ENCODE results near the gene CACNA1C.

The CACNA1C gene

GRCh38 chr12:2416158-2416557 is 363.4 kb downstream of the CACNA1C start:
- H3K4me3 ChIP-seq (ENCODE audit: low read length), result no peak overlapping the region
- no peaks in the 10 kb centered on the region for H3K36me3 ChIP-seq (ENCODE audit: control insufficient read depth, low read length)
- no peaks in the 10 kb centered on the region for H3K9me2 ChIP-seq (replicated peaks; ENCODE audit: control insufficient read depth, low read length)
- H3K4me2 ChIP-seq (ENCODE audit: low read length), result no peak overlapping the region
- H4K20me1 ChIP-seq (ENCODE audit: control insufficient read depth, insufficient read depth, low read depth, low read length), result no peaks in the 10 kb centered on the region
- no peaks in the 10 kb centered on the region for H3K27me3 ChIP-seq (ENCODE audit: control insufficient read depth, low read length)
- H3K4me1 ChIP-seq (ENCODE audit: control insufficient read depth, low read length), result no peaks in the 10 kb centered on the region
- H3K27ac ChIP-seq (ENCODE audit: low read depth, low read length), result no peak overlapping the region
- H3K79me2 ChIP-seq (ENCODE audit: control insufficient read depth, low read length), result no peaks in the 10 kb centered on the region
- H3K9me3 ChIP-seq (ENCODE audit: control insufficient read depth, insufficient read depth, low read length), result no peaks in the 10 kb centered on the region
- no peak for TF ChIP-seq CTCF (IDR thresholded peaks at IDR 0.05; ENCODE audit: low read depth, low read length, poor library complexity, severe bottlenecking)
- TF ChIP-seq EZH2phosphoT487 (IDR thresholded peaks at IDR 0.05; ENCODE audit: borderline replicate concordance, low read length), result no peak
- no peaks in the 10 kb centered on the region for H3F3A ChIP-seq (ENCODE audit: control insufficient read depth, insufficient read depth)

GRCh38 chr12:2417481-2418160 is 364.8 kb downstream of the CACNA1C start:
- no peaks in the 10 kb centered on the region for H3K9me3 ChIP-seq (ENCODE audit: control insufficient read depth, insufficient read depth, low read length)
- no peak overlapping the region for H3K4me3 ChIP-seq (ENCODE audit: low read length)
- H3K79me2 ChIP-seq (ENCODE audit: control insufficient read depth, low read length), result no peaks in the 10 kb centered on the region
- no peaks in the 10 kb centered on the region for H3K27me3 ChIP-seq (ENCODE audit: control insufficient read depth, low read length)
- no peaks in the 10 kb centered on the region for H3K36me3 ChIP-seq (ENCODE audit: control insufficient read depth, low read length)
- H3K27ac ChIP-seq (ENCODE audit: low read depth, low read length), result no peak overlapping the region
- no peaks in the 10 kb centered on the region for H3K4me1 ChIP-seq (ENCODE audit: control insufficient read depth, low read length)
- H3K4me2 ChIP-seq (ENCODE audit: low read length), result no peak overlapping the region
- H3K9me2 ChIP-seq (replicated peaks; ENCODE audit: control insufficient read depth, low read length), result no peaks in the 10 kb centered on the region
- H4K20me1 ChIP-seq (ENCODE audit: control insufficient read depth, insufficient read depth, low read depth, low read length), result no peaks in the 10 kb centered on the region
- no peaks in the 10 kb centered on the region for H3F3A ChIP-seq (ENCODE audit: control insufficient read depth, insufficient read depth)
- TF ChIP-seq EZH2phosphoT487 (IDR thresholded peaks at IDR 0.05; ENCODE audit: borderline replicate concordance, low read length), result no peak
- TF ChIP-seq CTCF (IDR thresholded peaks at IDR 0.05; ENCODE audit: low read depth, low read length, poor library complexity, severe bottlenecking), result no peak

GRCh38 chr12:2418579-2418978 is 365.8 kb downstream of the CACNA1C start:
- Histone ChIP-seq H3K27ac (ENCODE audit: low read depth, low read length) (no peak overlapping the region), H4K20me1 (ENCODE audit: control insufficient read depth, insufficient read depth, low read depth, low read length) (no peaks in the 10 kb centered on the region), H3F3A (ENCODE audit: control insufficient read depth, insufficient read depth) (no peaks in the 10 kb centered on the region), H3K9me3 (ENCODE audit: control insufficient read depth, insufficient read depth, low read length) (no peaks in the 10 kb centered on the region), H3K9me2 (replicated peaks; ENCODE audit: control insufficient read depth, low read length) (no peaks in the 10 kb centered on the region), H3K4me1 (ENCODE audit: control insufficient read depth, low read length) (no peaks in the 10 kb centered on the region), H3K27me3 (ENCODE audit: control insufficient read depth, low read length) (no peaks in the 10 kb centered on the region), H3K4me3 (ENCODE audit: low read length) (no peak overlapping the region), H3K4me2 (ENCODE audit: low read length) (no peak overlapping the region), H3K79me2 (ENCODE audit: control insufficient read depth, low read length) (no peaks in the 10 kb centered on the region), H3K36me3 (ENCODE audit: control insufficient read depth, low read length) (no peaks in the 10 kb centered on the region)
- TF ChIP-seq CTCF (IDR thresholded peaks at IDR 0.05; ENCODE audit: low read depth, low read length, poor library complexity, severe bottlenecking) (no peak), EZH2phosphoT487 (IDR thresholded peaks at IDR 0.05; ENCODE audit: borderline replicate concordance, low read length) (no peak)

Measured in DOHH2 (cell line).